Chondrocyte (in vitro differentiated cells): ENCODE results near the gene TMEM53. TPM values are rescaled to one million over a fixed set of nuclear protein-coding genes. Genes with fewer than 3 reads are reported as not detected.
A peak's percentile ranks its signal among the peaks of the same experiment; 100 is the strongest.

ENCODE experiments used
- DNase-seq: peaks from one replicate; pipeline ENCODE4 v3.0.0; 2021; ENCODE audit warnings: mixed read lengths, low spot score
- H3K27ac Mint-ChIP-seq: one replicate; pipeline ENCODE4 v1.8.0; 2021; ENCODE audit warnings: mild to moderate bottlenecking, moderate library complexity, mixed read lengths; ENCODE audit not compliant: unreplicated experiment
- H3K27me3 Mint-ChIP-seq: 2 replicates; pipeline ENCODE4 v1.8.0; 2021; ENCODE audit warnings: low read depth, mixed read lengths
- H3K36me3 Mint-ChIP-seq: 2 replicates; pipeline ENCODE4 v1.8.0; 2021; ENCODE audit warnings: low read depth, mixed read lengths
- H3K4me1 Mint-ChIP-seq: 2 replicates; pipeline ENCODE4 v1.8.0; 2021; ENCODE audit warnings: low read depth, mild to moderate bottlenecking, mixed read lengths
- H3K4me3 Mint-ChIP-seq: one replicate; pipeline ENCODE4 v1.8.0; 2021; ENCODE audit warnings: mild to moderate bottlenecking, moderate library complexity, mixed read lengths; ENCODE audit not compliant: unreplicated experiment
- H3K9me3 Mint-ChIP-seq: 2 replicates; pipeline ENCODE4 v1.8.0; 2021; ENCODE audit warnings: low read depth, mixed read lengths
- total RNA-seq: library from RNA; stranded (reverse); gene quantifications from 3 replicates; pipeline ENCODE4 v1.2.1, GENCODE V29; 2021
- TF ChIP-seq, protein P1 (sequence below): fragments of 200-600 bp; sonication (generic); IDR thresholded peaks from 2 replicates; pipeline ENCODE4 v1.5.0; 2021; ENCODE audit warnings: antibody characterized with exemption, mild to moderate bottlenecking, moderate library complexity

The TMEM53 gene
- total RNA-seq, 1 donor from 2014 or later, result 5.8 TPM

DNA sequence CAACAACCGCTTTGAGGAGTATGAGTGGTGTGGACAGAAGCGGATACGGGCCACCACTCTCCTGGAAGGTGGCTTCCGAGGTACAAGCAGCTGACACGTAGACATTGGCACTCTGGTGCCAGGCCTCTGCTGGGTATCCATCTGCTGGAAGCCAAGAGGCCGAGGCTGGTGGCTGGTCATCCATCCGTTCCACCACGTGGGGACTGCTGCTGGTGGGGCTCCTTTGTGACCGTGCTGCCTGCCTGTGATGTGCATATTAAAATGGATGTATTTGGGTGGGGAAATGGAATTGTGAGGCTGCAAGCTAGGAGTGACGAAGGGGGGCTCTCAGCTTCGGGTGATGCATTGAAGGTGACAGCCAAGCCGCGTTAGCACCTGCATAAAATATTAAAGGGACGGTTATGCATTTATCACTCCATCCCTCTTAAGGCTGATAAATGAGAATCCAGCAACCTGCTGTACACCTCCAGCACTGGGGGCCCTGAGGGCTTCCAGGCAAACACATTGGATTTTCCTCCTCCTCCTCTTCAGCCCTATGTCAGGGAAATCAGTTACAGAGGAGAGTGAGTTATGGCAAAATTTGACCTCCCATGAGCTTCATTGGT, 38.1 kb downstream of the TMEM53 start:
- Mint-ChIP-seq H3K27me3 (no peaks in the 10 kb centered on the region), H3K27ac (no peak overlapping the region), H3K4me1 (peaks cover 30% of the 10 kb centered on the region), H3K4me3 (no peak overlapping the region), H3K36me3 (peaks cover 29% of the 10 kb centered on the region), H3K9me3 (no peaks in the 10 kb centered on the region)
- TF ChIP-seq, protein P1, sequence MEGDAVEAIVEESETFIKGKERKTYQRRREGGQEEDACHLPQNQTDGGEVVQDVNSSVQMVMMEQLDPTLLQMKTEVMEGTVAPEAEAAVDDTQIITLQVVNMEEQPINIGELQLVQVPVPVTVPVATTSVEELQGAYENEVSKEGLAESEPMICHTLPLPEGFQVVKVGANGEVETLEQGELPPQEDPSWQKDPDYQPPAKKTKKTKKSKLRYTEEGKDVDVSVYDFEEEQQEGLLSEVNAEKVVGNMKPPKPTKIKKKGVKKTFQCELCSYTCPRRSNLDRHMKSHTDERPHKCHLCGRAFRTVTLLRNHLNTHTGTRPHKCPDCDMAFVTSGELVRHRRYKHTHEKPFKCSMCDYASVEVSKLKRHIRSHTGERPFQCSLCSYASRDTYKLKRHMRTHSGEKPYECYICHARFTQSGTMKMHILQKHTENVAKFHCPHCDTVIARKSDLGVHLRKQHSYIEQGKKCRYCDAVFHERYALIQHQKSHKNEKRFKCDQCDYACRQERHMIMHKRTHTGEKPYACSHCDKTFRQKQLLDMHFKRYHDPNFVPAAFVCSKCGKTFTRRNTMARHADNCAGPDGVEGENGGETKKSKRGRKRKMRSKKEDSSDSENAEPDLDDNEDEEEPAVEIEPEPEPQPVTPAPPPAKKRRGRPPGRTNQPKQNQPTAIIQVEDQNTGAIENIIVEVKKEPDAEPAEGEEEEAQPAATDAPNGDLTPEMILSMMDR, result no peak
- DNase-seq, result no peak

DNA sequence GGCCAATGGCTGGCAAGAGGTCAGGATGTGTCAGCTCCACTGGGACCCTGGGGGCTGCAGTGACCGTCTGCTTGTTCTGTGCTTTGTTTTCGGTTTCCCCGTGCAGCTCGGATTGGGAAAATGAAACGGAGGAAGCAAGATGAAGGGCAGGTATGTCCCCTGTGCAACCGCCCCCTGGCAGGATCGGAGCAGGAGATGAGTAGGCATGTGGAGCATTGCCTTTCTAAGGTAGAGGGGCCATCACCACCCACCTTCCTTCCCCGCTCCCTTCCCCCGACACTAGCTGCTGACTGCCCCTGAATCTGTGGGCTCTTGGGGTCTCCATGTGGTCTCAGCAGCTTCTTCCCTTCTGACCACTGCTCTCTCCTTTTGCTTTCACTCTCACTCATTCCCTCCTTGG, 38.8 kb downstream of the TMEM53 start:
- TF ChIP-seq, protein P1, result no peak
- peaks cover 27% of the 10 kb centered on the region for H3K36me3 Mint-ChIP-seq
- no peak for DNase-seq
- H3K27ac Mint-ChIP-seq, result no peak overlapping the region
- H3K27me3 Mint-ChIP-seq, result no peaks in the 10 kb centered on the region
- no peaks in the 10 kb centered on the region for H3K9me3 Mint-ChIP-seq
- H3K4me1 Mint-ChIP-seq, result peaks cover 36% of the 10 kb centered on the region
- no peak overlapping the region for H3K4me3 Mint-ChIP-seq

DNA sequence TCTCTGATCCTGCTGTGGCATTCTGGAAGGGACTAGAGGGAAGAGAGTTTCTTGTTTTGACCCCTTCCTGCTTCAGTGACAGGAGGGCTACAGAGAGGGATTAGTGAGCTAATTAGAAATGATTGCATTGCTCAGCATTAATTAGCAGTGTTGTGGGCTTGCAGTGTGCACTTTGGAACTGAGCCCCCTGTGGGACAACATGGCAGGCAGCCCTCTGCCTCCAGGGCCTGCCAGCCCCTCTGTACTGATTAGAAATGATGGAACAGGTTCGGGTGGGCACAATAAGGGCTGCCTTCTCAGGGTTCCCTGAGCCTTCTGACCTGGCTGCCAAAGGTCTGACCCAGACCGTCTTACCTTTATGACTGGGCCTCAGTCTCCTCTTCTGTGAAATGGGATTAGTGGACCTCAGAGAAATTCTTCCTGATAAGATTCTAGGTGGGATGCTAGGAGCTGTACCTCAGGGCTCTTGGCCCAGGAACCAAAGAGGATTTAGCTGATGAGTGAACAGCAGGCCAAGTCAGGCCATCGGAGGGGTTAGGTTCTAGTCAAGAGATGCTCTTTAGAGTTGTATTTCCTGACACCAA, 39.6 kb downstream of the TMEM53 start:
- H3K36me3 Mint-ChIP-seq, result peaks cover 27% of the 10 kb centered on the region
- H3K4me3 Mint-ChIP-seq, result no peak overlapping the region
- no peaks in the 10 kb centered on the region for H3K9me3 Mint-ChIP-seq
- peaks cover 36% of the 10 kb centered on the region for H3K4me1 Mint-ChIP-seq
- H3K27me3 Mint-ChIP-seq, result no peaks in the 10 kb centered on the region
- H3K27ac Mint-ChIP-seq, result no peak overlapping the region
- TF ChIP-seq, protein P1, result no peak
- DNase-seq, result no peak

DNA sequence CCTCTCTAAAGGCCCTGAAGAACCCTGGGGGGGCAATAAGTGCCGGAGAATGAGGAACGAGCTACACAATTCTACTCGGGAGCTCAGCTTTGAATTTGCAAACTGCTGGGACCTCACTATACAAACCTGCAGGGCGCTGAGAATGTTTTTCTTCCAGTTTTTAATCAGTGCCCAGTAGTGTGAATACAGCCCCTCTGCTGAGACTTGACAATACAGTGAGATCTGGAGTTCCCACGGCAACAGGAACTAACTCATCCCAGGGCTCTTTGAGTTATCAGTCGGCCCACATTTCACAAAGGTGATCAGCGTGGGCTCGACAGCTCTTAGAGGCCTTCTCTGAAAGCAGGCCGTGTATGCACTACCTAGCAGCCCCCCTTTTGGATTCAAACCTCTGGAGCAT, 41.7 kb downstream of the TMEM53 start:
- Mint-ChIP-seq H3K27me3 (no peaks in the 10 kb centered on the region), H3K27ac (peak overlapping the region; percentile 97), H3K36me3 (peaks cover 19% of the 10 kb centered on the region), H3K9me3 (no peaks in the 10 kb centered on the region), H3K4me3 (peak overlapping the region; percentile 83), H3K4me1 (peaks cover 36% of the 10 kb centered on the region)
- TF ChIP-seq, protein P1, result no peak
- DNase-seq, result no peak

DNA sequence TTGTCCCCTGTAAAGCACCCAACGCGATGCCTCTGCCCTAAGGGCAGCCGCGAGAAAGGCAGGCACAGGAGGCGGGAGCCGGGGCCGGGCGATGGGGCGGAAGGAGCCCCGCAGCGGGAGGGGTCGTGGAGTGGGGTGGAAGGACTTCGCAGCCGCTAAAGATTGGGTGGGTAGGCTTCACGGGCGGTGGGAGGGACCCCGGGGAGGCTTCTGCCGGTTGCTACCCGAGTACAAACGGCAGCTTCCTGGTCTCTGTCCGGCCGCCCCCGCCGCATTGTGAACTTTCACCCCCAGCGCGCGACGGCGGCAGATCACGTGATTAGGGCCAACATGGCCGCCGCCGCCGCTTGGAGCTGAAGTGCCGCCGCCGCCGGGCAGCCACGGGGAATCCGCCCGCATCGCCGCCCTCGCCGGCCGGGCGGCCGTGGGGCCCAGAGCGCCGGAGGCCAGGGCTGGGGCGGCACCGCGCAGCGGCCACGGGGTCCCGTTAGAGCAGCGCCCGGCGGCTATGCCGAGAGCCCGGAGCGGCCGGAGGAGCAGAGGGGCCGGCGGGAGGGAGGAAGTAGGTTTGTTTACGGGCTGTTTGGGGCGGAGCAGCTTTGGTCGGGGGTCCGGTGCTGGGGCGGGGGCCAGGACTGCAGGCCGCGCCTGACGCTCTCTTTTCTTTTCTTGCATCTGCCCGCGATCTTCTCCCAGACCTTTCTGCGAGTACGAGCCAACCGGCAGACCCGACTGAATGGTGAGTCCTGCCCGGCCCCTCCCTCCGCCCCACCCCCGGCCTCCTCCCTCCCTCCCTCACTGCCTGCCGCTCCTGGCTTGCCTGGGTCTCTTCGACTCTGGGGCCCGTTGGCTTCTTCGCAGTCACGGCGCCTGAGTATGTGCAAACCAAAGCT, 42.4 kb downstream of the TMEM53 start:
- H3K27me3 Mint-ChIP-seq, result no peaks in the 10 kb centered on the region
- TF ChIP-seq, protein P1, result no peak
- no peaks in the 10 kb centered on the region for H3K9me3 Mint-ChIP-seq
- DNase-seq, result peak; percentile 96
- peaks cover 15% of the 10 kb centered on the region for H3K36me3 Mint-ChIP-seq
- H3K27ac Mint-ChIP-seq, result peak overlapping the region; percentile 97
- peak overlapping the region; percentile 83 for H3K4me3 Mint-ChIP-seq
- H3K4me1 Mint-ChIP-seq, result peaks cover 36% of the 10 kb centered on the region
